ENCODE data around the gene CELSR1. TPM values are rescaled to one million over a fixed set of nuclear protein-coding genes. Genes with fewer than 3 reads are reported as not detected.

The CELSR1 gene
- total and polyA plus RNA-seq, 3 experiments from 2014 or later = 0.15 to 0.33 (median 0.30) TPM

DNA sequence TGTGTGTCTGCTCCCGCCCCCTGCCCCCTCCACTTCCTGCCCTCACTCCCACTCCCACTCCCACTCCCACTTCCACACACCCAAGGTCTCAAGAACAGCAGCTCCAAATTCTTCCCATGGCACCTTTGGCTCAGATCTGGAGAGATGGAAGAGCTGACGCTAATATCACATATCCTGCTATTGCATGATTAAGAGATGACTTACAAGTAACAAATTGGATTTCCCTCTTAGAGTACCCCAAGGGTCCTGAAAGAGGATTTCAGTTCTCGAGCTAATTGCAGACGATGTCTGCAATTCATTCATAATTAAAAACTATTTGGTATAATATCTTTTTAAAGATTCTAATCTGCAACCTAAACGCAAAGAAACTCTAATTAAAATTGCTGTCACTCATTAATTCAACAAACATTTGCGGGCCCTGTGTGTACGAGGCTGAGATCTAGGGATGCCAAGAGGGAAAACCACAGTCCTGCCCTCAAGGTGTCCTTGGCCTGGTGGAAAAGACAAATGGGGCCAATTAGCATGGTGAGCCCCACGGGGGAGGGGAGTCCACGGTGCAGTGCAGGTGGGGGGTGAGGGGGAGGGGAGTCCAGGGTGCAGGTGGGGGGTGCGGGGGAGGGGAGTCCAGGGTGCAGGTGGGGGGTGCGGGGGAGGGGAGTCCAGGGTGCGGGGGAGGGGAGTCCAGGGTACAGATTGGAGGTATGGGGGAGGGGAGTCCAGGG is 50.3 kb downstream of the CELSR1 start:
- DNase-seq = no peak
- no peaks in the 10 kb centered on the region for H3K36me3 Mint-ChIP-seq
- H3K27me3 Mint-ChIP-seq = peaks cover 3 to 19% of the 10 kb centered on the region in 2 donors
- Histone ChIP-seq H3K4me3 (ENCODE audit: low read length) (no peak overlapping the region), H3K27ac (ENCODE audit: low read depth, low read length) (no peak overlapping the region), H3K36me3 (ENCODE audit: insufficient read depth, low read length) (no peaks in the 10 kb centered on the region), H3K4me1 (ENCODE audit: insufficient read depth, low read length) (no peaks in the 10 kb centered on the region), H3K9me3 (ENCODE audit: low read length) (no peaks in the 10 kb centered on the region), H3K27me3 (ENCODE audit: insufficient read depth, low read length, poor library complexity, severe bottlenecking) (no peaks in the 10 kb centered on the region)
- H3K4me1 Mint-ChIP-seq = peaks cover 0 to 7% (median 7%) of the 10 kb centered on the region in 3 donors
- POLR2A ChIA-PET = no interaction called here
- H3K4me3 Mint-ChIP-seq = no peak overlapping the region
- CTCF ChIA-PET = no interaction called here
- no peaks in the 10 kb centered on the region for H3K9me3 Mint-ChIP-seq
- H3K27ac Mint-ChIP-seq = no peak overlapping the region

GRCh38 chr22:46484861-46485595 is 52.4 kb downstream of the CELSR1 start:
- no peaks in the 10 kb centered on the region for H3K36me3 ChIP-seq (ENCODE audit: insufficient read depth, low read length)
- no peak overlapping the region for H3K27ac Mint-ChIP-seq
- peaks cover 4 to 33% of the 10 kb centered on the region in 2 donors for H3K27me3 Mint-ChIP-seq
- peaks cover 5 to 13% (median 10%) of the 10 kb centered on the region in 3 donors for H3K4me1 Mint-ChIP-seq
- no peak overlapping the region for H3K4me3 ChIP-seq (ENCODE audit: low read length)
- DNase-seq = no peak
- H3K27me3 ChIP-seq (ENCODE audit: insufficient read depth, low read length, poor library complexity, severe bottlenecking) = no peaks in the 10 kb centered on the region
- H3K36me3 Mint-ChIP-seq = no peaks in the 10 kb centered on the region
- CTCF ChIA-PET = interaction anchor here (1.8 kb wide), 1 partner anchor 9 kb away, joined by 4 read pairs; no protein-coding TSS in a partner anchor
- no peaks in the 10 kb centered on the region for H3K9me3 Mint-ChIP-seq
- POLR2A ChIA-PET = no interaction called here
- no peaks in the 10 kb centered on the region for H3K9me3 ChIP-seq (ENCODE audit: low read length)
- no peaks in the 10 kb centered on the region for H3K4me1 ChIP-seq (ENCODE audit: insufficient read depth, low read length)
- H3K4me3 Mint-ChIP-seq = no peak overlapping the region
- no peak overlapping the region for H3K27ac ChIP-seq (ENCODE audit: low read depth, low read length)

DNA sequence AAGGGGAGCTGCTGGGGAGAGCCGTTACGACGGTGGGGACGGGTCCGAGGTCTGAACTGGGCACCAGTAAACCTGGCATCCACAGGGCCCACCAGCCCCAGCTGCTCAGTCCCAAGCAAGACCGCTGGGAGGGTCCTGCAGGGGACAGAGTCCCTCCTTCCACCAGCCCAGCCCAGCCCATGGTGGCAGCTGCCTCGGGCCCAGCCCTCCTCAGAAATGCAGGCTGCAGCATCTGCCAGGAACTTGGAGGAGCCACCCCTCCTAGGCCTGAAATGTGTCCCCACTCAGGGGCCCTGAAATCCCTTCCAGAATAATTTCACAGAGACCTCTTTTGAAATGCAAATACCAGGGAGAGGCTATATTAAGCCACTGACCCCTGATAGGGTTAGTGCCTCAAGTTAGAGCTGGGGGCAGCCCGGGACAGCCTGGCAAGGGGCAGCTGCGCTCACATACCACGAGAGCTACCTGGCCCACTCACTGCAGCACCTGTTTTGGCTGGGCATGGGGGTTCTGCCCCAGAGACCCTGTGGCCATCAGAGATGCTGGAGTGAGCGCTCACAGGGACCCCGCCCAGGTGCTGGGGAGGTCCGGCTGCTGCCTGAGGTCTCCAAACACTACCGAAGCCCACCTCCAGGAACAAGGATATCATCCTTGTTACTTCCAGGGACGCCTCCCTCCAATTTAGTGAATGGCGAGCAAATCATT is 53.1 kb downstream of the CELSR1 start:
- Histone ChIP-seq H3K36me3 (ENCODE audit: insufficient read depth, low read length) (no peaks in the 10 kb centered on the region), H3K27ac (ENCODE audit: low read depth, low read length) (no peak overlapping the region), H3K27me3 (ENCODE audit: insufficient read depth, low read length, poor library complexity, severe bottlenecking) (no peaks in the 10 kb centered on the region), H3K4me1 (ENCODE audit: insufficient read depth, low read length) (no peaks in the 10 kb centered on the region), H3K9me3 (ENCODE audit: low read length) (no peaks in the 10 kb centered on the region), H3K4me3 (ENCODE audit: low read length) (no peak overlapping the region)
- no peak for DNase-seq
- Mint-ChIP-seq H3K9me3 (no peaks in the 10 kb centered on the region), H3K4me3 (no peak overlapping the region), H3K27me3 (peaks cover 4 to 36% of the 10 kb centered on the region in 2 donors), H3K36me3 (no peaks in the 10 kb centered on the region), H3K27ac (no peak overlapping the region), H3K4me1 (peaks cover 5 to 13% (median 10%) of the 10 kb centered on the region in 3 donors)
- POLR2A ChIA-PET = no interaction called here
- CTCF ChIA-PET = interaction anchor here (1.8 kb wide), 1 partner anchor 9 kb away, joined by 4 read pairs; no protein-coding TSS in a partner anchor

DNA sequence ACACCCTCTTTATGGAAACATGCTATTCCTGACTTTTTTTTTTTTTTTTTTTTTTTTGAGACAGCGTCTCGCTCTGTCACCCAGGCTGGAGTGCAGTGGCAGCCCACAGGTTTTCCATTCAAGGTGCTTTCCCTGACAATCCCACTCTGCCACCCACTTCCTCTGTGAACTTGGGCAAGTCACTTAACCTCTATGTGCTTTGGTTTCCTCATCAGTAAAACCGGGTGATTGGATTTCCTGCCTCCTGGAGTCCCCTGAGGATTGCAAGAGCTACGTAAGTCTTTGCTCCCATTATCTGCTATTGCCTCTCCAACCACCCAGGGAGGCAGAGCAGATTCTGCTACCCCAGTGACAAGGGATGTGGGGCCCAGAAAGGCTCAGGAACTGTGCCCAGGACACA is 54.1 kb downstream of the CELSR1 start:
- no peaks in the 10 kb centered on the region for H3K9me3 Mint-ChIP-seq
- peaks cover 5 to 13% (median 10%) of the 10 kb centered on the region in 3 donors for H3K4me1 Mint-ChIP-seq
- ChIA-PET POLR2A (no interaction called here), CTCF (no interaction called here)
- peak overlapping the region in 1 of 8 donors; percentile 11 for H3K27ac Mint-ChIP-seq
- H3K27me3 Mint-ChIP-seq = peaks cover 11 to 31% of the 10 kb centered on the region in 2 donors
- H3K36me3 ChIP-seq (ENCODE audit: insufficient read depth, low read length) = no peaks in the 10 kb centered on the region
- no peaks in the 10 kb centered on the region for H3K36me3 Mint-ChIP-seq
- DNase-seq = no peak
- H3K4me3 Mint-ChIP-seq = no peak overlapping the region
- no peak overlapping the region for H3K4me3 ChIP-seq (ENCODE audit: low read length)
- no peak overlapping the region for H3K27ac ChIP-seq (ENCODE audit: low read depth, low read length)
- H3K9me3 ChIP-seq (ENCODE audit: low read length) = no peaks in the 10 kb centered on the region
- no peaks in the 10 kb centered on the region for H3K4me1 ChIP-seq (ENCODE audit: insufficient read depth, low read length)
- no peaks in the 10 kb centered on the region for H3K27me3 ChIP-seq (ENCODE audit: insufficient read depth, low read length, poor library complexity, severe bottlenecking)

DNA sequence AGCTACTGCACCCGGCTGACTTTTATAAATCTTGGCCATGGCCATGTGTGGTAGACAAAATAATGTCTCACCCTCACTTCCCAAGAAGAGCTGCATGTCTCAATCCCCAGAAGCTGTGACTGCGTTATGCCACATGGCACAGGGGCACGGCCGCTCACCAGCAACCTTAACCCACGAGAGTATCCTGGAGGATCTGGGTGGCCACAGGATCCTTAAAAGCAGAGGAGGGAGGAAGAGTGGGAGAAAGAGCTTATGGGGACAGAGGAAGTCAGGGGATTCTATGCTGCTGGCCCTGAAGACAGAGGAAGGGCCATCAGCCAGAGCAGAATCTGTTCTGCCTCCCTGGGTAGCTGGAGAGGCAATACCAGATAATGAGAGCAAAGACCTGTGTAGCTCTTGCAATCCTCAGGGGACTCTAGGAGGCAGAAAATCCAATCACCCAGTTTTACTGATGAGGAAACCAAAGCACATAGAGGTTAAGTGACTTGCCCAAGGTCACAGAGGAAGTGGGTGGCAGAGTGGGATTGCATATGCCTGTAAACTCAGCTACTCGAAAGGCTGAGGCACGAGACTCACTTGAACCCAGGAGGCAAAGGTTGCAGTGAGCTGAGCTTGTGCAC is 55.3 kb downstream of the CELSR1 start:
- H3K4me3 Mint-ChIP-seq = peak overlapping the region in 1 of 7 donors; percentile 23
- H3K36me3 ChIP-seq (ENCODE audit: insufficient read depth, low read length) = no peaks in the 10 kb centered on the region
- no peak overlapping the region for H3K27ac ChIP-seq (ENCODE audit: low read depth, low read length)
- no peak overlapping the region for H3K4me3 ChIP-seq (ENCODE audit: low read length)
- H3K4me1 Mint-ChIP-seq = peaks cover 5 to 13% (median 10%) of the 10 kb centered on the region in 3 donors
- no peaks in the 10 kb centered on the region for H3K9me3 ChIP-seq (ENCODE audit: low read length)
- no peaks in the 10 kb centered on the region for H3K9me3 Mint-ChIP-seq
- H3K36me3 Mint-ChIP-seq = no peaks in the 10 kb centered on the region
- POLR2A ChIA-PET = no interaction called here
- H3K27me3 Mint-ChIP-seq = peaks cover 12 to 34% of the 10 kb centered on the region in 2 donors
- no peaks in the 10 kb centered on the region for H3K27me3 ChIP-seq (ENCODE audit: insufficient read depth, low read length, poor library complexity, severe bottlenecking)
- DNase-seq = no peak
- H3K4me1 ChIP-seq (ENCODE audit: insufficient read depth, low read length) = no peaks in the 10 kb centered on the region
- no peak overlapping the region for H3K27ac Mint-ChIP-seq
- CTCF ChIA-PET = interaction anchor here (0.8 kb wide), 1 partner anchor 115 kb away, joined by 3 read pairs; no protein-coding TSS in a partner anchor

DNA sequence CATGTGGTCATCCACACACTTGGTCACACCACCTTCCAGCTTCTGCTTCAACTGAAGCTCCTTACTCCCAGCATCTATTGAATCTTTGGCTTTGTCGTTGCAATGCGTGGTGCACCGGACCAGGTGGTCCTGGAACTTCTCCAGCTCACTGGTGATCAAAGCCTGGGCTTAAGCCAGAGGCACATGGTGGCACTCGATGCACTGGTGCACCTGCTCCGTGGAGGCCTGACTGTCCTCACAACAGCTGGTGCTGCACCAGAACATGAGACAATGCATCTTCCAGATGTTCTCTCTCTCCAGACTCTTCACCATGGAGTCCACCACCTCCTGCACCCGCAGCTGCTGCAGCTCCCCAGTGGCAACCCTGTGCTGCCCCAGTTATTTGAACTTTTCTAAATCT is 56.0 kb downstream of the CELSR1 start:
- H3K27me3 ChIP-seq (ENCODE audit: insufficient read depth, low read length, poor library complexity, severe bottlenecking) = no peaks in the 10 kb centered on the region
- peaks cover 12 to 39% of the 10 kb centered on the region in 2 donors for H3K27me3 Mint-ChIP-seq
- no peaks in the 10 kb centered on the region for H3K4me1 ChIP-seq (ENCODE audit: insufficient read depth, low read length)
- no peaks in the 10 kb centered on the region for H3K9me3 ChIP-seq (ENCODE audit: low read length)
- no peak overlapping the region for H3K27ac ChIP-seq (ENCODE audit: low read depth, low read length)
- H3K36me3 ChIP-seq (ENCODE audit: insufficient read depth, low read length) = no peaks in the 10 kb centered on the region
- CTCF ChIA-PET = interaction anchor here (0.8 kb wide), 1 partner anchor 114 kb away, joined by 3 read pairs; no protein-coding TSS in a partner anchor
- H3K4me3 Mint-ChIP-seq = no peak overlapping the region
- H3K36me3 Mint-ChIP-seq = no peaks in the 10 kb centered on the region
- no peak for DNase-seq
- no peak overlapping the region for H3K4me3 ChIP-seq (ENCODE audit: low read length)
- no peaks in the 10 kb centered on the region for H3K9me3 Mint-ChIP-seq
- peak overlapping the region in 1 of 8 donors; percentile 38 for H3K27ac Mint-ChIP-seq
- POLR2A ChIA-PET = no interaction called here
- peaks cover 10 to 18% (median 10%) of the 10 kb centered on the region in 3 donors for H3K4me1 Mint-ChIP-seq

- H3K36me3 Mint-ChIP-seq = peaks cover 0 to under 1% (median 0%) of the 10 kb centered on the region in 3 donors
- Histone ChIP-seq H3K36me3 (ENCODE audit: insufficient read depth, low read length) (no peaks in the 10 kb centered on the region), H3K4me1 (ENCODE audit: insufficient read depth, low read length) (no peaks in the 10 kb centered on the region), H3K4me3 (ENCODE audit: low read length) (no peak overlapping the region), H3K9me3 (ENCODE audit: low read length) (no peaks in the 10 kb centered on the region), H3K27ac (ENCODE audit: low read depth, low read length) (no peak overlapping the region), H3K27me3 (ENCODE audit: insufficient read depth, low read length, poor library complexity, severe bottlenecking) (no peaks in the 10 kb centered on the region)
- ChIA-PET CTCF (no interaction called here), POLR2A (no interaction called here)
- H3K9me3 Mint-ChIP-seq = peaks cover 0 to 4% (median 0%) of the 10 kb centered on the region in 5 donors
- H3K27me3 Mint-ChIP-seq = peaks cover 12 to 44% of the 10 kb centered on the region in 2 donors
- H3K27ac Mint-ChIP-seq = peak overlapping the region in 2 of 8 donors; percentile 54 to 68
- H3K4me1 Mint-ChIP-seq = peaks cover 10 to 18% (median 10%) of the 10 kb centered on the region in 3 donors
- H3K4me3 Mint-ChIP-seq = no peak overlapping the region
- no peak for DNase-seq
These were observed 57.0 kb downstream of the CELSR1 start for GRCh38 chr22:46480396-46480795.
